ENCODE results near the gene CNOT1.

GRCh38 chr16:58629733-58630640 lies at the start of gene CNOT1:
- TF ChIP-seq POLR2A (IDR thresholded peaks at IDR 0.05; ENCODE audit: low read depth, low read length) (peak; percentile 81; the same call in 1 of the 2 replicates), POLR2AphosphoS5 (IDR thresholded peaks at IDR 0.05; ENCODE audit: low read depth, low read length) (peak; percentile 76)

Measured in GM12892 (cell line).